Lung (tissue), 12 donors: ENCODE results near the gene RFK. TPM values are rescaled to one million over a fixed set of nuclear protein-coding genes. Genes with fewer than 3 reads are reported as not detected.

Experiments used
- ATAC-seq: fragments of 200-7000 bp; cut with Tn5 transposase; one replicate; pipeline ENCODE4 v1.9.1; 2020; ENCODE audit warnings: moderate number of reproducible peaks; ENCODE audit not compliant: insufficient read depth, low FRiP score
- DNase-seq, 3 donors: peaks; one replicate each; pipeline ENCODE4 v3.0.0-alpha.2; 2013 to 2017
- H3K27ac ChIP-seq, 2 donors: one replicate each; pipeline ENCODE4 v1.5.1; 2013; ENCODE audit warnings: mild to moderate bottlenecking in 2 of 2, moderate library complexity in 2 of 2, control low read depth in 1 of 2, inconsistent platforms in 1 of 2, low read depth in 1 of 2, low read length in 1 of 2
- H3K27me3 ChIP-seq, 3 donors: one replicate each; pipeline ENCODE4 v1.5.1; 2013; ENCODE audit warnings: low read length in 2 of 3; ENCODE audit not compliant: control insufficient read depth in 3 of 3, insufficient read depth in 3 of 3
- H3K36me3 ChIP-seq, 4 donors: one replicate each; pipeline ENCODE4 v1.5.1; 2013; ENCODE audit warnings: low read length in 4 of 4, mild to moderate bottlenecking in 1 of 4, moderate library complexity in 1 of 4; ENCODE audit not compliant: control insufficient read depth in 4 of 4, insufficient read depth in 4 of 4
- H3K4me1 ChIP-seq, 5 donors: one replicate each; pipeline ENCODE4 v1.5.1; 2013; ENCODE audit warnings: low read length in 5 of 5, mild to moderate bottlenecking in 2 of 5, moderate library complexity in 1 of 5; ENCODE audit not compliant: control insufficient read depth in 5 of 5, insufficient read depth in 5 of 5
- H3K4me3 ChIP-seq: one replicate; pipeline ENCODE4 v1.5.1; 2013; ENCODE audit warnings: mild to moderate bottlenecking, control low read depth, moderate library complexity
- H3K9ac ChIP-seq, 2 donors: one replicate each; pipeline ENCODE4 v1.5.1; 2013; ENCODE audit warnings: low read length in 2 of 2, control low read depth in 1 of 2; ENCODE audit not compliant: insufficient read depth in 1 of 2
- H3K9me3 ChIP-seq, 4 donors: one replicate each; pipeline ENCODE4 v1.5.1; 2013; ENCODE audit warnings: low read length in 3 of 4, mild to moderate bottlenecking in 1 of 4, moderate library complexity in 1 of 4; ENCODE audit not compliant: control insufficient read depth in 4 of 4, insufficient read depth in 3 of 4
- CTCF ChIP-seq: IDR thresholded peaks from 2 replicates; pipeline ENCODE4 v1.5.1; 2012; ENCODE audit warnings: mild to moderate bottlenecking; ENCODE audit errors: control extremely low read depth, extremely low read depth
- WGBS, 2 donors: extraction: QIAGEN DNeasy Blood & Tissue Kit; methylation state at CpG; one replicate each; pipeline ENCODE4 v1.1.7; 2013; 5-methylcytosine and 5-hydroxymethylcytosine counted together
- polyA plus RNA-seq, 2 donors: library from polyadenylated mRNA; stranded (reverse); fragments of 200-250 nt; gene quantifications; one replicate each; pipeline ENCODE4 v1.2.1, GENCODE V29; 2013
- total RNA-seq, 2 donors: library from RNA; depleted of rRNA in 1 of 2; stranded (reverse); fragments of >200 nt in 1 of 2; gene quantifications; one replicate each; pipeline ENCODE4 v1.2.1, GENCODE V29; 2014 to 2021
- donor health status: control.
- donor health status: control.
- donor health status: Bipolar disorder and iron deficiency.
- donor health status: healthy.
- donor health status: DM: yes; HTN: yes; CAD: no.

Gene RFK
- total and polyA plus RNA-seq, 4 donors = 9.3 to 17.4 (median 15.5) TPM

GRCh38 chr9:76414661-76415060 lies 20.4 kb upstream of the RFK start:
- no peak for ATAC-seq
- TF ChIP-seq CTCF = no peak
- H3K9me3 ChIP-seq = peaks cover 0 to 5% (median 0%) of the 10 kb centered on the region in 4 donors
- WGBS, 2 donors = 52 to 67% methylated on average over 4 of the region's 4 CpGs
- no peak overlapping the region for H3K4me3 ChIP-seq
- H3K27ac ChIP-seq = no peak overlapping the region
- H3K36me3 ChIP-seq = no peaks in the 10 kb centered on the region
- H3K4me1 ChIP-seq = peaks cover 0 to 5% (median 0%) of the 10 kb centered on the region in 5 donors
- DNase-seq = no peak
- H3K9ac ChIP-seq = no peak overlapping the region
- no peaks in the 10 kb centered on the region for H3K27me3 ChIP-seq

- H3K36me3 ChIP-seq = no peaks in the 10 kb centered on the region
- no peaks in the 10 kb centered on the region for H3K27me3 ChIP-seq
- H3K4me1 ChIP-seq = peaks cover 0 to 5% (median 0%) of the 10 kb centered on the region in 5 donors
- DNase-seq (no peak), ATAC-seq (no peak)
- H3K9me3 ChIP-seq = peaks cover 0 to 5% (median 0%) of the 10 kb centered on the region in 4 donors
- no peak overlapping the region for H3K4me3 ChIP-seq
- H3K27ac ChIP-seq = no peak overlapping the region
- no peak for TF ChIP-seq CTCF
- no peak overlapping the region for H3K9ac ChIP-seq
Measured at GRCh38 chr9:76413658-76414057, 19.4 kb upstream of the RFK start.

- Histone ChIP-seq H3K27me3 (no peaks in the 10 kb centered on the region), H3K9me3 (peaks cover 0 to 5% (median 0%) of the 10 kb centered on the region in 4 donors), H3K4me3 (no peak overlapping the region), H3K27ac (no peak overlapping the region), H3K36me3 (no peaks in the 10 kb centered on the region), H3K9ac (no peak overlapping the region), H3K4me1 (peaks cover 0 to 5% (median 0%) of the 10 kb centered on the region in 5 donors)
- ATAC-seq (no peak), DNase-seq (no peak)
- TF ChIP-seq CTCF = no peak
- WGBS, 2 donors = 49 to 58% methylated on average over 2 of the region's 2 CpGs
Measured at GRCh38 chr9:76412638-76413037, 18.4 kb upstream of the RFK start.

- H3K27me3 ChIP-seq = no peaks in the 10 kb centered on the region
- TF ChIP-seq CTCF = no peak
Measured at GRCh38 chr9:76405868-76406267, 11.6 kb upstream of the RFK start.

More at GRCh38 chr9:76405868-76406267, 11.6 kb upstream of the RFK start:
- H3K4me1 ChIP-seq = no peaks in the 10 kb centered on the region
- DNase-seq = no peak
- no peak for ATAC-seq
- no peak overlapping the region for H3K9ac ChIP-seq
- no peak overlapping the region for H3K4me3 ChIP-seq
- H3K36me3 ChIP-seq = no peaks in the 10 kb centered on the region
- H3K9me3 ChIP-seq = no peaks in the 10 kb centered on the region
- H3K27ac ChIP-seq = no peak overlapping the region
